GM10266 (cell line): ENCODE data around the gene LHX4.
"Not testable (repeated sequence)": the region's sequence is repeated elsewhere in the genome, so short reads cannot be mapped to it uniquely, and the experiment has no call there.

ENCODE experiments used
- DNase-seq: peaks from one replicate; pipeline ENCODE4 v3.0.0; 2012; ENCODE audit errors: extremely low spot score
- CTCF ChIP-seq: IDR thresholded peaks from 2 replicates; pipeline ENCODE4 v1.5.1; 2012; ENCODE audit warnings: mild to moderate bottlenecking, low read depth; ENCODE audit not compliant: control insufficient read depth, insufficient read depth; ENCODE audit errors: missing control alignments

Gene LHX4

GRCh38 chr1:180196436-180197003 is 33.5 kb upstream of the LHX4 start:
- no peak for DNase-seq
- no peak for TF ChIP-seq CTCF

GRCh38 chr1:180197231-180197630 is 32.8 kb upstream of the LHX4 start:
- TF ChIP-seq CTCF, result no peak
- no peak for DNase-seq

DNA sequence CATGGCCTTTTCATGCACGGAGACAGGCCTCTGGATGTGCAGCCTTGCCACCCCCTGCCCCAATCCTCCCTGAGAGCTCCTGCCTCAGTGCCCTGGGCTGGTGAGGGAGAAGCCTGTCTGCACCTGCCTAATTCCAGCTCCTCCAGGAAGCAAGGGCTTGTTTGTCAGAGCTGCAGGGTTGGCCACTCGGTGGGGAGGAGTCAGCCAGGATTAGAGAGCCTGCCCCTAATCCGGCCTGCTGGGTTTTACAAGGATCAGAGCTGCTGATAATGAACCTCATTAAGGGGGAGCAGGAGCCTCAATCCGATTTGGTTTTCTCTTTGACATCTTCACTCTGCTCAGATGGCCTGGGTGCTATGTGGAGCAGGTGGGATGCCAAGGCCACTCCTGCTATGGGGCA is 31.9 kb upstream of the LHX4 start:
- no peak for DNase-seq

GRCh38 chr1:180198611-180199010 is 31.5 kb upstream of the LHX4 start:
- no peak for TF ChIP-seq CTCF
- DNase-seq, result no peak

More for the DNA sequence above, 31.9 kb upstream of the LHX4 start:
- TF ChIP-seq CTCF, result no peak

GRCh38 chr1:180199018-180199417 is 31.0 kb upstream of the LHX4 start:
- no peak for TF ChIP-seq CTCF
- no peak for DNase-seq

DNA sequence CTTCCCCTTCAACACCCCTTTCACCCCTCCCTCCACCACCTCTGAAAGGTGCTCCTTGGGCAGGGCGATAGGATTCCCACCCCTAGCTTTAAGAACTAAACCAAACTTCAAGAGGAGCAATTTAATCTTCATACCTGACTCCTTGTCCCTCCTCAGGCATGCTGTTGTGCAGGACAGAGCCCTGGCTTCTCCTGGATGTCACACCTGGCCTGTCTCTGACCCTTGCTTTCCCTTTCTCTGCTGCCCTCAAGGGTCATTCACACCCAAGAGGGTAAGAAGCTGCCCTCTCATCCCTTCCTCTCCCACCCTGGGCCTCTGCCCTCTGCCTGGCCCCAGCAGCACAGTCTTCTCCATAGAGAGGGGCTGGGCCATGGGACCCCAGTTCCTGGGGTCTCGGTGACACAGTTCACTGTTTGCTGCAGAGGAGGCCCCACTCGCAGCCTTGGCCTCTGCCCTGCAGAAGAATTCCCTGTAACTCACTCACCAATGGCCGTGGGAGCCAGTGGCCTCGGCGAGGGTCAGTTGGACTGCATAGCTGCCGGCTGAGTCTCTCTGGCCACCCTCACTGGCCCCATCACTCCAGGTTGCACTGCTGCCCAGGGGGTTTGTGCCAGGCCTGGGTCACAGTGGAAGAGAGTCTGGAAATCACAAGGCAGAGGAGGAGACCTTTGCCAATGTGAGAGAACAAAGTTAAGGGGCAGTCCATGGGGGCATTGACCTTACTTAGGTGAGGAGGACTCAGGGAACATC is 28.4 kb upstream of the LHX4 start:
- no peak for DNase-seq
- TF ChIP-seq CTCF, result no peak

- DNase-seq, result not testable (repeated sequence)
Measured at GRCh38 chr1:180202588-180202987, 27.5 kb upstream of the LHX4 start.
